Neural cell (in vitro differentiated cells): ENCODE data around the gene IL6R. TPM values are rescaled to one million over a fixed set of nuclear protein-coding genes. Genes with fewer than 3 reads are reported as not detected.

ENCODE experiments used
- H2AFZ ChIP-seq: fragments of 200-600, 300-800 bp; sonication (generic), shearing (Covaris generic); 2 replicates; pipeline ENCODE4 v1.6.0; 2014; ENCODE audit warnings: low read depth, mild to moderate bottlenecking, antibody characterized with exemption, low read length, moderate library complexity
- H3F3A ChIP-seq: fragments of 200-600 bp; shearing (Covaris generic); 2 replicates; pipeline ENCODE4 v1.6.1; 2016; ENCODE audit warnings: mild to moderate bottlenecking, moderate library complexity, mixed read lengths, antibody characterized with exemption, low read length; ENCODE audit not compliant: insufficient read depth, poor library complexity, severe bottlenecking
- H3K27ac ChIP-seq: fragments of 200-600, 300-800 bp; sonication (generic), shearing (Covaris generic); 2 replicates; pipeline ENCODE4 v1.5.1; 2014; ENCODE audit warnings: mild to moderate bottlenecking, low read length, moderate library complexity
- H3K27me3 ChIP-seq: fragments of 300-800, 200-600 bp; sonication (generic), shearing (Covaris generic); 2 replicates; pipeline ENCODE4 v1.6.0; 2014; ENCODE audit warnings: mild to moderate bottlenecking, low read depth, low read length, moderate library complexity; ENCODE audit not compliant: insufficient read depth
- H3K36me3 ChIP-seq: fragments of 300-800, 200-600 bp; sonication (generic), shearing (Covaris generic); 2 replicates; pipeline ENCODE4 v1.5.1; 2014; ENCODE audit warnings: mild to moderate bottlenecking, antibody characterized with exemption, low read length, moderate library complexity; ENCODE audit not compliant: insufficient read depth
- H3K4me2 ChIP-seq: fragments of 300-800, 200-600 bp; sonication (generic), shearing (Covaris generic); 2 replicates; pipeline ENCODE4 v1.6.0; 2014; ENCODE audit warnings: mild to moderate bottlenecking, low read length
- H3K4me3 ChIP-seq: fragments of 300-800, 200-600 bp; sonication (generic), shearing (Covaris generic); 2 replicates; pipeline ENCODE4 v1.5.1; 2014; ENCODE audit warnings: mild to moderate bottlenecking, low read length, moderate library complexity
- H3K79me2 ChIP-seq: fragments of 200-600 bp; shearing (Covaris generic); replicated peaks from 2 replicates; pipeline ENCODE4 v1.6.0; 2014; ENCODE audit warnings: mild to moderate bottlenecking, low read length, moderate library complexity; ENCODE audit not compliant: insufficient read depth
- H3K9ac ChIP-seq: fragments of 300-800, 200-600 bp; sonication (generic), shearing (Covaris generic); 2 replicates; pipeline ENCODE4 v1.6.1; 2016; ENCODE audit warnings: mild to moderate bottlenecking, low read length, mixed read lengths
- H3K9me2 ChIP-seq: fragments of 200-600 bp; shearing (Covaris generic); 2 replicates; pipeline ENCODE4 v1.6.1; 2016; ENCODE audit warnings: mild to moderate bottlenecking, low read length, mixed read lengths; ENCODE audit not compliant: insufficient read depth
- H3K9me3 ChIP-seq: fragments of 200-600, 300-800 bp; sonication (generic), shearing (Covaris generic); 2 replicates; pipeline ENCODE4 v1.6.1; 2016; ENCODE audit warnings: mild to moderate bottlenecking, mixed run types, low read length, moderate library complexity, mixed read lengths
- H4K20me1 ChIP-seq: fragments of 200-600 bp; shearing (Covaris generic); 2 replicates; pipeline ENCODE4 v1.6.1; 2016; ENCODE audit warnings: mild to moderate bottlenecking, mixed run types; ENCODE audit not compliant: insufficient read depth
- EP300 ChIP-seq: fragments of 450-650 bp; conservative IDR thresholded peaks from 2 replicates; pipeline ENCODE4 v1.6.1; 2014; ENCODE audit warnings: antibody characterized with exemption, mild to moderate bottlenecking, moderate library complexity; ENCODE audit not compliant: poor library complexity, severe bottlenecking
- EZH2 ChIP-seq: fragments of 200-600, 300-800 bp; shearing (Covaris generic), sonication (generic); IDR thresholded peaks from 2 replicates; pipeline ENCODE4 v1.6.1; 2014; ENCODE audit warnings: antibody characterized with exemption, low read length, borderline replicate concordance, mild to moderate bottlenecking; ENCODE audit not compliant: insufficient read depth, poor library complexity, severe bottlenecking
- MXI1 ChIP-seq: fragments of 450-650 bp; conservative IDR thresholded peaks from 2 replicates; pipeline ENCODE4 v1.6.1; 2014; ENCODE audit warnings: antibody characterized with exemption, mild to moderate bottlenecking; ENCODE audit not compliant: poor library complexity, severe bottlenecking
- POLR2AphosphoS5 ChIP-seq: IDR thresholded peaks from 2 replicates; pipeline ENCODE4 v1.6.1; 2012
- RAD21 ChIP-seq: fragments of 450-650 bp; conservative IDR thresholded peaks from 2 replicates; pipeline ENCODE4 v1.6.1; 2014; ENCODE audit warnings: antibody characterized with exemption, mild to moderate bottlenecking, moderate library complexity
- SMC3 ChIP-seq: fragments of 450-650 bp; conservative IDR thresholded peaks from 2 replicates; pipeline ENCODE4 v1.6.1; 2014; ENCODE audit warnings: antibody characterized with exemption, mild to moderate bottlenecking, moderate library complexity; ENCODE audit not compliant: poor library complexity
- TAF1 ChIP-seq: IDR thresholded peaks from 2 replicates; pipeline ENCODE4 v1.6.1; 2012; ENCODE audit warnings: low read depth
- polyA plus RNA-seq: library from polyadenylated mRNA; depleted of rRNA; stranded (reverse); fragments of >200 nt; gene quantifications from 2 replicates; pipeline ENCODE4 v1.2.3, GENCODE V29; 2014
- TF ChIP-seq, protein P1 (sequence below): fragments of 450-650 bp; IDR thresholded peaks from 2 replicates; pipeline ENCODE4 v1.5.1; 2014; ENCODE audit warnings: antibody characterized with exemption, mild to moderate bottlenecking, moderate library complexity; ENCODE audit not compliant: poor library complexity, severe bottlenecking
- TF ChIP-seq, protein P2 (sequence below): IDR thresholded peaks from 2 replicates; pipeline ENCODE4 v1.6.1; 2012; ENCODE audit warnings: borderline replicate concordance

The IL6R gene
- polyA plus RNA-seq, 1 donor from 2014 or later = not detected

DNA sequence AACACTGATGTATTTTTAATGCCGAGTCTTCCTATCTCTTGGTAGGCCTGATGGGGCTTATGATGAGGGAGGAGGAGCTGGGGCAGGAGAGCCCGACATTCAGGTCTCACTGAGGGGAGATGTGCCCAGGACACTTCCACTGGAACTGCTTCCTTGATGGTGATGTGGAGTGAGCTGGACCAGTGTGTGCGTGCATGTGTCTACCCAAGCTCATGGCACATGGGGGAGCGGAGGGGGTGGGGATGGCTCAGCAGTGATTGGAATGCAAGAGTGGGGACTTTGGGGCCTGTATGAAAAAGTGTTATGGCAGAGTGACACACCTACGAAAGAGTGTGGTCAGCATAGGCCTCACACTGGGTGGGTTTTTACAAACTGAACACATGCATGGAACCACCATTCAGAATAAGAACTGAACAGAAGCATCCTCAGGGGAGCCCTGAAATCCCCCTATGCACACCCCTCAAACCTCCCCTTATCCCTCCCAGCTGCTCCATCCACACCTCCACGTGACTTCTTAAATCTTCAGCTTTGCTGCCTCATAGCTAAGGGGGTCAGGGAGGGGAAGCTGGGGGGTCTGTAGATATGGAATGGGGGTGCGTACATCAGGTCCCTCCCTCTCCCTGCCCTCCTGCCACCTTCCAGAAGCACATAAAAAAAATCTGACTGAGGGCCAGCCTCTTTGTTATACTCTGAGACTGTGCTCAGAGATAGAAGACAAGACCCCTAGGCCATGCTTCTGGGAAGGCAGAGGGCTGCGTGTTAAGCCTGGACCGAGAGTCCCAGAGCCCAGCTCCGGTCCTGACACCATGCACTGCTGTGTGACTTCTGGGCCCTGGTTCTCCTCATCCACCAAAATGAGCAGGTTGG, 11.6 kb downstream of the IL6R start:
- H3K9me3 ChIP-seq = no peaks in the 10 kb centered on the region
- H4K20me1 ChIP-seq = no peaks in the 10 kb centered on the region
- no peak overlapping the region for H3K4me2 ChIP-seq
- no peak overlapping the region for H3K4me3 ChIP-seq
- no peaks in the 10 kb centered on the region for H3K9me2 ChIP-seq
- H3K9ac ChIP-seq = no peak overlapping the region
- no peak overlapping the region for H2AFZ ChIP-seq
- H3K27ac ChIP-seq = no peak overlapping the region
- TF ChIP-seq TAF1 (no peak), MXI1 (no peak)
- H3K79me2 ChIP-seq = no peaks in the 10 kb centered on the region
- no peaks in the 10 kb centered on the region for H3K36me3 ChIP-seq
- no peaks in the 10 kb centered on the region for H3F3A ChIP-seq
- no peaks in the 10 kb centered on the region for H3K27me3 ChIP-seq

DNA sequence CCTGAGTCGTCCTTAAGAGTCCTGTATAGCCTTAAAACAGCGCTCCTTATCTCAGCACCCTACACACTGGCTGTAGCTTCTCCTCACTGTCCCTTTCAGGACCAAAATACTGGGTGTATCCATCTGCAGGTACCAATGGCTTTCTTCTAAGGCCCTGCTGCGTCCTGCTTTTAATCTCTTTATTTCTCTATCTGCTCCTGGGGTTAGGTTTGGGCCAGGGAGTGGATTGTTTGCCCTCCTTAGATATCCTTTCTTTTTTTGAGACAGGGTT, 12.1 kb downstream of the IL6R start:
- no peaks in the 10 kb centered on the region for H3K36me3 ChIP-seq
- no peaks in the 10 kb centered on the region for H3K9me3 ChIP-seq
- H2AFZ ChIP-seq = no peak overlapping the region
- no peaks in the 10 kb centered on the region for H3F3A ChIP-seq
- no peak overlapping the region for H3K9ac ChIP-seq
- no peak for TF ChIP-seq EP300
- TF ChIP-seq TAF1 = no peak
- no peak for TF ChIP-seq POLR2AphosphoS5
- TF ChIP-seq MXI1 = no peak
- TF ChIP-seq, protein P1, sequence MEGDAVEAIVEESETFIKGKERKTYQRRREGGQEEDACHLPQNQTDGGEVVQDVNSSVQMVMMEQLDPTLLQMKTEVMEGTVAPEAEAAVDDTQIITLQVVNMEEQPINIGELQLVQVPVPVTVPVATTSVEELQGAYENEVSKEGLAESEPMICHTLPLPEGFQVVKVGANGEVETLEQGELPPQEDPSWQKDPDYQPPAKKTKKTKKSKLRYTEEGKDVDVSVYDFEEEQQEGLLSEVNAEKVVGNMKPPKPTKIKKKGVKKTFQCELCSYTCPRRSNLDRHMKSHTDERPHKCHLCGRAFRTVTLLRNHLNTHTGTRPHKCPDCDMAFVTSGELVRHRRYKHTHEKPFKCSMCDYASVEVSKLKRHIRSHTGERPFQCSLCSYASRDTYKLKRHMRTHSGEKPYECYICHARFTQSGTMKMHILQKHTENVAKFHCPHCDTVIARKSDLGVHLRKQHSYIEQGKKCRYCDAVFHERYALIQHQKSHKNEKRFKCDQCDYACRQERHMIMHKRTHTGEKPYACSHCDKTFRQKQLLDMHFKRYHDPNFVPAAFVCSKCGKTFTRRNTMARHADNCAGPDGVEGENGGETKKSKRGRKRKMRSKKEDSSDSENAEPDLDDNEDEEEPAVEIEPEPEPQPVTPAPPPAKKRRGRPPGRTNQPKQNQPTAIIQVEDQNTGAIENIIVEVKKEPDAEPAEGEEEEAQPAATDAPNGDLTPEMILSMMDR = no peak
- no peak for TF ChIP-seq SMC3
- TF ChIP-seq, protein P2, sequence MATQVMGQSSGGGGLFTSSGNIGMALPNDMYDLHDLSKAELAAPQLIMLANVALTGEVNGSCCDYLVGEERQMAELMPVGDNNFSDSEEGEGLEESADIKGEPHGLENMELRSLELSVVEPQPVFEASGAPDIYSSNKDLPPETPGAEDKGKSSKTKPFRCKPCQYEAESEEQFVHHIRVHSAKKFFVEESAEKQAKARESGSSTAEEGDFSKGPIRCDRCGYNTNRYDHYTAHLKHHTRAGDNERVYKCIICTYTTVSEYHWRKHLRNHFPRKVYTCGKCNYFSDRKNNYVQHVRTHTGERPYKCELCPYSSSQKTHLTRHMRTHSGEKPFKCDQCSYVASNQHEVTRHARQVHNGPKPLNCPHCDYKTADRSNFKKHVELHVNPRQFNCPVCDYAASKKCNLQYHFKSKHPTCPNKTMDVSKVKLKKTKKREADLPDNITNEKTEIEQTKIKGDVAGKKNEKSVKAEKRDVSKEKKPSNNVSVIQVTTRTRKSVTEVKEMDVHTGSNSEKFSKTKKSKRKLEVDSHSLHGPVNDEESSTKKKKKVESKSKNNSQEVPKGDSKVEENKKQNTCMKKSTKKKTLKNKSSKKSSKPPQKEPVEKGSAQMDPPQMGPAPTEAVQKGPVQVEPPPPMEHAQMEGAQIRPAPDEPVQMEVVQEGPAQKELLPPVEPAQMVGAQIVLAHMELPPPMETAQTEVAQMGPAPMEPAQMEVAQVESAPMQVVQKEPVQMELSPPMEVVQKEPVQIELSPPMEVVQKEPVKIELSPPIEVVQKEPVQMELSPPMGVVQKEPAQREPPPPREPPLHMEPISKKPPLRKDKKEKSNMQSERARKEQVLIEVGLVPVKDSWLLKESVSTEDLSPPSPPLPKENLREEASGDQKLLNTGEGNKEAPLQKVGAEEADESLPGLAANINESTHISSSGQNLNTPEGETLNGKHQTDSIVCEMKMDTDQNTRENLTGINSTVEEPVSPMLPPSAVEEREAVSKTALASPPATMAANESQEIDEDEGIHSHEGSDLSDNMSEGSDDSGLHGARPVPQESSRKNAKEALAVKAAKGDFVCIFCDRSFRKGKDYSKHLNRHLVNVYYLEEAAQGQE = no peak
- no peak for TF ChIP-seq EZH2
- TF ChIP-seq RAD21 = no peak
- no peaks in the 10 kb centered on the region for H4K20me1 ChIP-seq
- H3K27me3 ChIP-seq = no peaks in the 10 kb centered on the region
- no peaks in the 10 kb centered on the region for H3K9me2 ChIP-seq
- no peak overlapping the region for H3K4me3 ChIP-seq
- no peak overlapping the region for H3K27ac ChIP-seq
- no peaks in the 10 kb centered on the region for H3K79me2 ChIP-seq
- H3K4me2 ChIP-seq = no peak overlapping the region
